Cardiac septum (tissue), 1 donor: ENCODE measurements around the gene ZNF777. TPM values are rescaled to one million over a fixed set of nuclear protein-coding genes. Genes with fewer than 3 reads are reported as not detected.

Experiments
- total RNA-seq: library from RNA; stranded (reverse); fragmentation: NEBNext Ultra II Directional; extraction: Animal tissue kit (Norgen Biotek cat#: 25700); gene quantifications from one replicate; pipeline ENCODE4 v1.2.1, GENCODE V29; 2021
- donor health status: DM: no; HTN: no; CAD: no.

Gene ZNF777
- total RNA-seq, 1 donor from 2014 or later = 7.6 TPM

Other genes with a start within 250 kb of the ZNF777 start
- gene ZNF212, start 221.4 kb downstream of the ZNF777 start, total RNA-seq = 5.4 TPM
- gene ZNF783, start 198.9 kb downstream of the ZNF777 start, total RNA-seq = 4.3 TPM
- gene ZNF746, start 36.7 kb upstream of the ZNF777 start, total RNA-seq = 9.2 TPM